Left lobe of liver (tissue), 2 donors: Measurements from ENCODE around the gene PRPH2. TPM values are rescaled to one million over a fixed set of nuclear protein-coding genes. Genes with fewer than 3 reads are reported as not detected.
"Not testable (repeated sequence)": the region's sequence is repeated elsewhere in the genome, so short reads cannot be mapped to it uniquely, and the experiment has no call there.

Experiments
- ATAC-seq: fragments of 200-7000 bp; cut with Tn5 transposase; one replicate; pipeline ENCODE4 v1.9.1; 2020; ENCODE audit warnings: mild to moderate bottlenecking, moderate library complexity
- DNase-seq: peaks from one replicate; pipeline ENCODE4 v3.0.0-alpha.2; 2020; ENCODE audit warnings: low spot score
- total RNA-seq: library from RNA; stranded (reverse); gene quantifications from one replicate; pipeline ENCODE4 v1.2.1, GENCODE V29; 2021
- donor health status: DM: no; HTN: no; CAD: no; lungs with moderate emphysema.
- donor health status: DM: no; HTN: yes; CAD: no.

PRPH2 gene
- total RNA-seq, 1 donor from 2014 or later = not detected

DNA sequence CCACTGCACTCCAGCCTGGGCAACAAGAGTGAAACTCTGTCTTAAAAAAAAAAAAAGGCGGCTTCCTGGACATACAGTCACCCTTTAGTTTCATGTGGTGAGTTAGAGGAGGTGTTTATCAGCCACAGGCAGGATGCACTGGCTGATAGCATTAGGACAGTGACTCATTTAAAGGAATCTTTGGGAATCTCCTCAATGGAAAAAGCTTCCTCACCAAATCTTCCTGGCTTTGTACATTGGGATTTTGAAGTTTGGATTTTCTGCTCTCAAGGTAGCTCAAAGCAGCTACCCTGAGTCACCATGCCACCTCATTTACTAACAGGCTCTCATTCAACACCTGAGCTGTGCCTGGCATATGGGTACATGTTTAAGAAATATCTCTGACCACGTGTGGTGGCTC lies 20.2 kb downstream of the PRPH2 start:
- ATAC-seq (peak; percentile 33), DNase-seq (no peak)

DNA sequence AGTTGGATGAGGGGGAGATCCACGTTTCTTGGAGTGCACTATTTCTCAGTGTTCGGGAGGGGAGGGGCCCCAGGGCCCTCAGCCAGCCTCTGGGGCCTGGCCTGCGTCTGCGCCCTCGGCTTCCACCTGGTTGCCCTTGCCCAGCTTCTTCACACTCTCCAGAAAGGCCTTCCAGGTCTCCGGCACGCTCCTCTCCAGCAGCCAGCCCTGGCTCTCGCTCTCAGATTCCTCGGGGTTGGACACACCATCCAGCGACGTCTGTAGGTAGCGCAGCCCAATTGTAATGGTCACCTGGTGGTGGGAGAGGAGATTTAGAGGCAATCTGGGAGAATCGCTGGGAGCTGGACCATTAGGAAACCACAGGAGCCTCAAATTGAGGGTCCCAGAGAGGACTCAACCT lies 24.2 kb downstream of the PRPH2 start:
- DNase-seq (no peak), ATAC-seq (no peak)

DNA sequence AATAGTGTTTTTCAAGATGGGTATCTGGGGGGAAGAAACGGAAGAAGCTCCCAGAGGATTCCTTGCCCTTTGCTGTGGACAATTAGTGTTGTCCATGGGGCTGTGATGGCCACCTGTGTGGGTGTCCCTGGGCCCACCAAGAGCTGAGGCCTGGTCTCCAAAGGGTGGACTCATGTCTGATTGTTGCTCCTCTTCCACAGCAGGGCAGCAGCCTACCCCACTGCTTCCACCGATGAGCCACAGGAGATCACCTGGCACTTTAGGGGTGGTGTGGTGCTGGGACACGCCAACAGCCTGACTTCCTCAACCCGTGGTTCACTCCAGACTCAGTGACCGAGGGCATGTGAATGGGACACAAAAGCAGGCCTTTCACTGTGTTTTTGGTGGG lies 25.1 kb downstream of the PRPH2 start:
- ATAC-seq = no peak
- DNase-seq = no peak

DNA sequence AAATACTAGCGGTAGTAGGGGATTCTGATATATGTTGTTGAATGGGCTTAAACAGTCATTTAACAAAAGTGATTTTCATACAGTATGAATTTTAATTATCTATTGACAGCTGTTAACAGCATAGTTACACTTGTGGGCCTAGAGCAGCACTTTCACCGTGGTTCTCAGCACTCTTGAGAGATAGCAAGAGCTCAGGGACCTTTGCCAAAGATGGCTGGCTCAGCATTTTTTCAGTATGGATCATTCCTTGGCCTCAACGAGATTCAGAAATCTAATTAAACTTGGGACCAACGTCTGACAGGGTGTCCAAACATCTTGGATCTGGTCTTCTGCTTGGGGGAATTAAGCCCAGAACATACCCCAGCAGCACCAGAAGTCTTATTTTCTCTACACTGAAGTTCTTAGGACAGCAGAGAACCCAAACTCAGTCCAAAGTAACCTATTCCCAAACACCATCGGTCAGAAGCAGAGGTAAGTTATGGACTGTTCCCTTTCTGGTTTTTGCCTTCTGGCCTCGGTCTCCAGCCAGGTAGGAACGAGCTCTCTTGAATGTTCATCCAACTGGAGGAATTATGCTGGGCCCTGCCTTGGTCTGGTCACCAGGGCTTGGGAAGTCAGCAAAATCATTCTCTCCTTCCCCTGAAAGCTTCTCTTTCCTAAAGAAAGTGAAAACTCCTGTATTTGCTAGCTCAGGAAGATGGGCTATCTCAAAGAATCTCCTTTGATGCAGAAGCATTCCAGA lies 25.7 kb downstream of the PRPH2 start:
- no peak for ATAC-seq
- DNase-seq = no peak

DNA sequence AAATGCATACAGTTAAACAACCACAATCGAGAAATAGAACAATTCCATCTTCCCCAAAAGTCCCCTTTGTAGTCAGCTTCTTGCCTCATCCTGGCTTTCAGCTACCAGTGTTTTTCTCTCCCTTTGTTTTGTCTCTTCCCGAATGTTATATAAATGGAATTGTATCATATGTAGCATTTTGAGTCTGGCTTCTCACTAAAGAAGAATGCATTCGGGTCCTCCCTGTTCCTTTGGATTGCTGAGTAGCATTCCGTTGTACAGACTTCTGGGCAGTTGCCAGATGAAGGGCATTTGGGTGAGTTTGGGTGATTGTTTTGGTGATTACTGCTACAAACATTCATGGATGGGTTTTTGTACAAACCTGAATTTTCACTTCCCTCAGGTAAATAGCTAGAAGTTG lies 27.8 kb downstream of the PRPH2 start:
- DNase-seq = no peak
- no peak for ATAC-seq

DNA sequence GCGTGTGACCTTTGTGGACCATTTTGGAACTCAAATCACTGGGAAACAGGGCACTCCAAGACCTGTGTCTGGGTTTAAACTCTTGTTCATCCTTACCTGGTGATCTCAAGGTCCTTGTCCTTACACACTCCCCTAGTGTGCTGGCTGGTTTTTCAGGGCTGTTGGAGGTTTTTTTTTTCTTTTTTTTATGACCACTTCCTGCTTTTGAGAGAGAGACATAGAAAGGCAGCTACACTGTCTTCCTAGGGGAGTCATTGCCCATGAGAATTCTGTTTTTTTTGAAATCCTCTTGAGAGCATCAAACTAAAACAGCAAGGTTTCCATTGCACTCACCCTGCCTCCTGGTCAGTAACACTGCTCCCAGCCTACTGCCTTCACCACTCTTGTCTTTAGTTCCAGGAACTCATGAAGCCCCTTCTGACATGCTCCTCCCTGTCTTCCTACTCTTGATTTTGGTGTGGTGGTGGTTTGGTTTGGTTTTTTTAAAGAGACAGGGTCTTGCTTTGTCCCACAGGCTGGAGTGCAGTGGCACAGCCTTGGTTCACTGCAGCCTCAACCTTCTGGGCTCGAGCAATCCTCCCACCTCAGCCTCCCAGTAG lies 28.6 kb downstream of the PRPH2 start:
- no peak for ATAC-seq
- DNase-seq = no peak

DNA sequence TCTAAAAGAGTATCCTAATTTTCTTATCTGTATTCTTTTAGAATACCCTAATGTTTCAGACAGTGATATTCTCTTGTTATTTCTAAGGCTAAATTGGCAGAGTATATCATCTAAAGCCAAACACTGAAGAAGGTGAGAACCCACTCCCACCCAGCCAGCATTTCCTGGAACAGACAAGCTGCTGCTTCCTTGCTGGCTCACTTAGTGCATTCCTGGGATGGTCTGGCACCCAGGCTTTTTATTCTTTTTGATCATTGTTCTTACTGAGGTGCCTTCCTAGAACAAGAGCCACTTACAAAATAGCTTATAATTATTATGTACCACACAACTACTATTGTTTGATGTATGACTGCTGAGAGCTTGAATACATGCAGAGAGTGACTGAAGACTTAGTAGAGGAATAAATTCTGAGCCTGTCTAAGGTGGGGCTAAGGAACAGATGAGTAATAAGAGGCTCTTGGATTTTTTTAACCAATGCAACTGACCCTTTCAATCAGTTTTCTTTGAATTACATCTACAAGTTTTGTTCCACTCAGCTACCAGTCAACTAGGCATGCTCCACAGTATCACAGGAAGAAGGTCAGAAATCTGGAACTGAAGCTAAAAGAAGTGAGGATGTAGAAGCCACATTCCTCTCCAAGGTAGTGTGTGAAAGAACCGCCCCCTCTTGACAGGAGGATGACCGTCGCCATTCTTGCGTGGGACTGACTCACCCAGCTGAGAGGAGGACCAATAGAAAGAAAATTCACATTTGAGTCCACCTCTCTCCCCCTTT lies 30.1 kb downstream of the PRPH2 start:
- DNase-seq (no peak), ATAC-seq (no peak)

DNA sequence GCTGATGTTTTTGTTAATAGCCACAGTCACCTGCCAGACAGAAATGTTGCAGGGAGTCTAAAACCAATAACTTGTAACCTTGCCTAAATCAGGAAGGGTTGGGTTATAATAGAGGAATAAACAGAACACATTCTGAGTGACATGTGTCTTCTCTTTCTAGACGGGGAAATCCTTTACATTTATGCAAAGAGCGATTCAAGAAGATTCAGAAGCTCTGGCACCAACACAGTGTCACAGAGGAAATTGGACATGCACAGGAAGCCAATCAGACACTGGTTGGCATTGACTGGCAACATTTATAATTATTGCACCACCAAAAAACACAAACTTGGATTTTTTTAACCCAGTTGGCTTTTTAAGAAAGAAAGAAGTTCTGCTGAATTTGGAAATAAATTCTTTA lies 31.5 kb downstream of the PRPH2 start:
- ATAC-seq = no peak
- DNase-seq = no peak

DNA sequence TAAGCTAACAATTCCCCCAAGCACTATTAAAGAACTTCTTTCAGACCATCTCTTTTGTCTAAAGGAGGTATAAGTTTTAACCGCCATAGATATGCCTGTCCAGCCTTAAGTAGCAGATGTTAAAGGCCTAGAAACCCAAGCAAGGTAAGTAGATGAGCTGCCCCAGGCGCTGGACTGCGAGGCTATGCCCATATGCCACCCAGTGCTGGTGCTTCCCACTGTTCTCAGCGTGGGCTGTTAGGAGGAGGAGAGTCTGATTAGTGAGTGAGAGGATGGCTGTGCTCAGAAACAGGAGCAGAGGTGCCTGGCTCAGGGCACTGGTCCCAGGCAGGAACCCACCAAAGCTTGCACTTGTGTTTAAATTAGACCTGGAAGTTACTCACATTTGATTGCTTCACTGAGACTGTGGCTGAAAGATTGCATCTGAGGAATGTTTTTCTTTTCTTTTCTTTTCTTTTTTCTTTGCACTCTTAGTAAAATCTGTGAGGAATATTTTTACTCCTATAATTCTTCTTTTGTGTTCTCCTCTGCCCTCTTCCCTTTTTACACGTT lies 32.2 kb downstream of the PRPH2 start:
- ATAC-seq (no peak), DNase-seq (no peak)

DNA sequence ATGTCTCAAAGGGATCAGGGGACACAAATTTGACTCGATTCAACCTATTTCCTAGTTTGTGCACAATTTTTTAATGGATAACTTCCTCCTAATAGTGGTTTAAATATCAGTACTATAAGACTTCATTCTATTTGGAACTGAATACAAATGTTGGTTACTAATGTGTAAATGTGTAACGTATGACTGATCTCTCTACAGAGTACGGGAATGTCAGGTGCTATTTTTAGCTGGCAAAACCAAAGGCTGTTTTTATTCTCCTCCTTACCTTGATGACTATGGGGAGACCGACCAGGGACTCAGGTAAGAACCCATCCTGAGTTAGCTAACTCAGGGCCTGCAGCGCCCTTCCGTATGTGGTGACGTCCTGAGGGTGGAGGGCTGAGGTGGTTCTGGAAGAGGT lies 33.0 kb downstream of the PRPH2 start:
- ATAC-seq = no peak
- no peak for DNase-seq

DNA sequence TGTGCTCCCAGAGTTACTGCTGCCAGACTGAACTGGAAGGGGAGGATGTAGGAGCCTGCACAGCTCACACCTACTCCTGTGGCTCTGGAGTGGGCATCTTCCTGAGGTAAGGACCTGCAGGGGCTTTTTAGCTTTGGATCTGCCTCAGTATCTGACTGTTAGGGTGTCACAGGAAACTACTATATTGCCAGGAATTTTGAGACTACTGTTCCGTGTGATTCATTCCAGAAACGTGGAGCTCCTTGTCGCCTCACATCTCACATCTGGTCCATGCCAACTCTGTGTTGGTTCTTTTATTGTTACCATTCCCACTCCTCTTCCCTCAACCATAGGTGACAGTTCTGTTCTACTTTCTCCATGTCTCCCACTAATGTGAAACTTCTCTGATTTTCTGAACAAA lies 34.1 kb downstream of the PRPH2 start:
- ATAC-seq = no peak
- DNase-seq = no peak

DNA sequence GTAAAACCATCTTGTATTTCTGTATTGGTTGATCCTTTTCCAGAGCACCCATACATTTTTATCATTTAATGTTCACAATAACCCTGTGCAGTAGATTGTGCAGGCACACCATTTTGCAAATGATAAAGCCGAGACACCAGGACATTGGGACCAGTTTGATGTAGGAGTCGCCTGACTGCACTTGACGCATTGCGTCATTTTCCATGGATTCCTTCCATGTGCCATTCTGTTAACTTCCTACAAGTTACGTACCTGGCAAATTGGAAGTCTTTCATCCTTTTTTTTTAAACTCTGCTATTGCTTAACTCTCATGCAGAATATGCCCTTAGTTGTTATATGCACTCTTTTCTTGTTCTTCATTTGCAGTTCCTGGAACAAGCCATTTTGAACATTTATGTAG lies 43.0 kb downstream of the PRPH2 start:
- no peak for ATAC-seq
- no peak for DNase-seq

DNA sequence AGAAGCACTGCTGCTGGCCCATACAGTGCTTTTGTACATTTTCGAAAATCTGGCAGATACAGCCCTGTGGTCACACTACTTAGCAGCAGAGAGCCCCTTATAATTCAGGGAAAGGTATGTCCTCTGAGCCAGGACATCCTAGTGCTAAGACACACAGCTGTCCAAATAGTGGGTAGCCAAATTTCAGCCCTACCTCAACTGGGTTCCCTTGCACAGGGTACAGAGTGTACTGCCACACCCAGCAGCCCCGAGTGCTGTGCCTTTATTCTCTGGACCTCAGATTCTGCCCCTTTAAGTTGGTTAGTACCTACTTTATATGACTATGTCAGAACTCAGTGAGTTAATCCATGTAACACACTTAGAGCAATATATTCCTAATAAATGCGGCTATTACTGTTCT lies 47.6 kb downstream of the PRPH2 start:
- ATAC-seq = no peak
- no peak for DNase-seq

DNA sequence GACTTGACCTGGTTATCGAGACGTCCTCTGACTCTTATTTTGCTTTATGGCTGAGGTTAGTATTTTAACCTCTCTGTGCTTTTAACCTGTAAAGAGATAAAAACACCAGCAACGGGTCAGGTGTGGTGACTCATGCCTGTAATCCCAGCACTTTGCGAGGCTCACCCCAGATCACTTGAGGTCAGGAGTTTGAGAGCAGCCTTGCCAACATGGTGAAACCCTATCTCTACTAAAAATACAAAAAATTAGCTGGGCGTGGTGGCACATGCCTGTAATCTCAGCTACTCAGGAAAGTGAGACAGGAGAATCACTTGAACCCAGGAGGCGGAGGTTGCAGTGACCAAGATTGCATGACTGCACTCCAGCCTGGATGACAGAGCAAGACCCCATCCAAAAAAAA lies 48.0 kb downstream of the PRPH2 start:
- ATAC-seq, DNase-seq: not testable (repeated sequence)

DNA sequence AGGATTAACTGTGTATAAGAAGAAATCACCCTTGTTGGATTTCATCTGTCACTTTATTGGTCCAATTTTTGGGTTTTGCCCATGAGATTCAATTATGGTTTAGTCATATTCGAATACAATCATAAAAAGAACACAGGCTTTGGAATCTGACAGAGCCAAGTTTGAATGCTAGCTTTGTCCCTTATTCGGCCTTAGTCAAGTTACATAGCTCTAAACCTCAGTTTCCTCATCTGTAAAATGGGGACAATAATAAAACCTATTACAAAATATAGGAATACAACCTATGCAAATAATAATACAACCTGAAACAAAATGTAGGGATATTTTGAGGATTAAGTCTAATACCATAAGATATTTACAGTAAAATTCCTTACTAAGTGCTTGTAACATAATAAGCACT lies 57.7 kb downstream of the PRPH2 start:
- ATAC-seq (no peak), DNase-seq (no peak)

DNA sequence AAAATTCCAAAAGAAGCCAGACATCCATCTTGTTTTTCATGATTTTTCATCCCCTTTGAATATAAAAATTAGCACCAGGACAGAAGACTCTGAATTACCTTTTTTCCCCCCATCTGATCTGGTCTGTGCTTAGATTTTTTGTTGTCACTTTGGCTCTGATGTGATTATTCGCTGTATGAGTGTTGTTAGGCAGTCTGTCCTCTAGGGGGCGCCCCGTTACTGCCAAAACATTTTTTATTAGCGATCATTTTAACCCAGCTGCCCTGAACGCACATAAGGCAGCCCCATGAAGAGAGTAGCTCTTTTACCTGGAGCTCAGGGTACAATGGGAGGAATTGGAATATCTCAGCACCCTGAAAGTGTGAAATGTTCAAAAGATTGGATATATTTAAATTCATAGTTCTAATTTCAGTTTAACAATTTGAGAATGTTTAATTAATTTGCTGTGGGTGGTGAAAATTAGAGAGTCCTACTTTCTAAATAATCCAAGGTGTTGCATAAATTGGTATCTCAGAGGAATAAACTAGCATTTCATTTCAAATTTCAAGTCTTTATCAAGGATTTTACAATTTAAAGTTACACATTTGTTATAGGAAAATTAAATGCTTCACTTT lies 60.8 kb downstream of the PRPH2 start:
- DNase-seq (peak; percentile 75), ATAC-seq (peak; percentile 97)

DNA sequence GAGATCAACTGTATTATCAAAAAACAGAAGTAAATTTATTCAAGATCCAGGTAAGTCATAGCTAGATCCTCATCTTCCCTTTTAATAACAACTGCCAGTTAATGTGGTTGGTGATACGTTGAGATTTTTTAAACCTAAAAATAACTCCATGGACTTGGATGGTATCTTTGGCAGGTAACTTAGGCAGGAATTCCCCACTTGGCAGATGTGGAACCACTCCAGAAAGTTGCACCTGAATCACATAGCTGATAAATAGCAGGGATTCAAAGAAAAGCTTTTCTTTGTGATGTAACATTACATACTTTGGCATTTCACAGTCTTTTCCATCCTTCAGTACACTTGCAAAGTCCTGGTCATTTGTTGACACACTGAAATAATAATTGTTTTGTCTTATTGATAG lies 62.6 kb downstream of the PRPH2 start:
- no peak for ATAC-seq
- no peak for DNase-seq

DNA sequence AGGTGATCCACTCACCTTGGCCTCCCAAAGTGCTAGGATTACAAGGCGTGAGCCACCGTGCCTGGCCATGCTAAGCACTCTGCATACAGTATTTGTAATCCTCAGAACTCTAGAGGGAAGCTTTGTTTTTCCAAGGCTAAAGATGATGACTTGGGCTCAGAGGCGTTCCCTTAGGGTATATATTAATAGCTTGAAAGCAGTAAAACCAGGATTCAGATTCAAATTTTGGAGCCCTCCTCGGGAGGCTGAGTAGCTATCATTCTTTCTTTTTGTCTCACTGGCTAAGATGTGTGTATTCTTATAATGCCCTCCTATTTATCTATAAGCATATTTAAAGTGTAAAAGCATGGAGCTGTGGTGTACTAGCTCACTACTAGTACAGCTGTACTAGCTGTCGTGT lies 68.5 kb downstream of the PRPH2 start:
- ATAC-seq = no peak
- no peak for DNase-seq

DNA sequence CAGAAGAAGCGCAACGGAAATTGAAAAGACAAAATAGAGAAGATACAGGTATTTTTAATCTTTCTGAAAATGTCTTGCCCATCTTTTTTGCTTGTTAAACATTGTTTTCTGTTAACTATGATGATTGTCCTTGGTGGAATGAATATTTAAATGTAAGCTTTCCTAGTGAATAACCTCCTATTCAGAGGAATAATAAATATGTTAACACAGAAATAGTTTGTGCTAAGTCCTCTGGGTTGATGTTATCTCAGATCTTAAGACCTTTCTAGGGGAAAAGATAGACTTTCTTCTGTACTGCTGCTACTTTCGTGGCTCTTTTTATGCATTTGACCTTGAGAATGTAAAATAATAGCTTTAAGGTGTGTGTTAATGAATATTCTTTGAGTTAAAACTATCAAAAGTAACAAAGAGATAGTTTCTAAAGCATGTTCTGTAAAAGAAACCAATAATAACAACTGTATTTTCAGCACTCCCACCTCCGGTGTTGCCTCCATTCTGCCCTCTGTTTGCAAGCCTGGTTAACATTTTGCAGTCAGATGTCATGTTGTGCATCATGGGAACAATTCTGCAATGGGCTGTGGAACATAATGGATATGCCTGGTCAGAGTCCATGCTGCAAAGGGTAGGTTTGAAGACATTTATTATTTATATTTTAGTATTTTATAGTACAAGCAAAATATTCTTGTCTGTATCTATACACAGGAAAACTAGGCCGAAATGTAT lies 70.2 kb downstream of the PRPH2 start:
- DNase-seq = no peak
- no peak for ATAC-seq
